HEK293 (cell line): ENCODE data around the gene CST9.

ENCODE experiments used
- CTCF ChIA-PET: fragments of 350-600 bp; formaldehyde crosslinking; extraction: SDS; loops from one replicate; lab custom pipeline; 2021; ENCODE audit warnings: antibody characterized with exemption; lab: Yijun Ruan, JAX
- POLR2A ChIA-PET: fragments of 300-600 bp; formaldehyde crosslinking; extraction: SDS; loops from one replicate; lab custom pipeline; 2020; ENCODE audit warnings: antibody characterized with exemption, inconsistent platforms; lab: Yijun Ruan, JAX
- H3K27ac ChIP-seq: fragments of 200-500 bp; sonication (Bioruptor generic); 2 replicates; pipeline ENCODE4 v1.5.1; 2014; ENCODE audit warnings: low read depth, low read length, control low read depth, inconsistent platforms; ENCODE audit errors: extremely low read depth
- H3K36me3 ChIP-seq, 2 experiments: fragments of 200-500 bp in 1 of 2; sonication (Bioruptor generic) in 1 of 2; 1 replicate in 1 of 2; 2 replicates in 1 of 2; pipeline ENCODE4 v1.5.1; 2014 to 2017; ENCODE audit warnings: inconsistent platforms in 2 of 2, low read length in 2 of 2; ENCODE audit not compliant: control insufficient read depth in 2 of 2, insufficient read depth in 1 of 2
- H3K4me1 ChIP-seq: fragments of 200-500 bp; sonication (Bioruptor generic); 2 replicates; pipeline ENCODE4 v1.5.1; 2014; ENCODE audit warnings: mild to moderate bottlenecking, low read length, inconsistent platforms; ENCODE audit not compliant: control insufficient read depth, insufficient read depth
- H3K4me3 ChIP-seq: 2 replicates; pipeline ENCODE4 v1.5.1; 2011; ENCODE audit warnings: low read depth, mild to moderate bottlenecking, control low read depth, low read length, moderate library complexity
- H3K9me3 ChIP-seq: fragments of 200-500 bp; sonication (Bioruptor generic); 2 replicates; pipeline ENCODE4 v1.5.1; 2014; ENCODE audit warnings: low read depth, low read length, inconsistent platforms; ENCODE audit not compliant: control insufficient read depth, insufficient read depth
- EGR2 ChIP-seq: fragments of 450-650 bp; formaldehyde crosslinking; IDR thresholded peaks from 2 replicates; pipeline ENCODE4 v1.5.1; 2016; ENCODE audit warnings: low read depth, missing biosample characterization, missing genetic modification characterization
- HOXA7 ChIP-seq: sonication (generic); formaldehyde crosslinking; IDR thresholded peaks from 2 replicates; pipeline ENCODE4 v1.8.1; 2022; ENCODE audit warnings: missing genetic modification reagents, borderline replicate concordance
- KLF17 ChIP-seq: fragments of 450-650 bp; formaldehyde crosslinking; IDR thresholded peaks from 2 replicates; pipeline ENCODE4 v1.5.1; 2016; ENCODE audit warnings: missing biosample characterization, missing genetic modification characterization
- ZBTB21 ChIP-seq: fragments of 450-650 bp; formaldehyde crosslinking; IDR thresholded peaks from 2 replicates; pipeline ENCODE4 v1.5.1; 2017; ENCODE audit warnings: missing biosample characterization, missing genetic modification characterization
- ZFP69B ChIP-seq: fragments of 450-650 bp; formaldehyde crosslinking; IDR thresholded peaks from 2 replicates; pipeline ENCODE4 v1.5.1; 2016; ENCODE audit warnings: missing biosample characterization, missing genetic modification characterization
- ZIC2 ChIP-seq: fragments of 450-650 bp; formaldehyde crosslinking; IDR thresholded peaks from 2 replicates; pipeline ENCODE4 v1.5.1; 2016; ENCODE audit warnings: missing biosample characterization, missing genetic modification characterization
- ZNF140 ChIP-seq: fragments of 450-650 bp; formaldehyde crosslinking; IDR thresholded peaks from 2 replicates; pipeline ENCODE4 v1.5.1; 2016; ENCODE audit warnings: missing biosample characterization, missing genetic modification characterization
- ZNF280C ChIP-seq: fragments of 450-650 bp; formaldehyde crosslinking; IDR thresholded peaks from 2 replicates; pipeline ENCODE4 v1.5.1; 2016; ENCODE audit warnings: missing biosample characterization, missing genetic modification characterization
- ZNF416 ChIP-seq: fragments of 450-650 bp; formaldehyde crosslinking; IDR thresholded peaks from 2 replicates; pipeline ENCODE4 v1.5.1; 2016; ENCODE audit warnings: missing biosample characterization, missing genetic modification characterization
- ZNF423 ChIP-seq: fragments of 450-650 bp; formaldehyde crosslinking; IDR thresholded peaks from 2 replicates; pipeline ENCODE4 v1.5.1; 2016; ENCODE audit warnings: missing biosample characterization, missing genetic modification characterization
- ZNF510 ChIP-seq: fragments of 450-650 bp; formaldehyde crosslinking; IDR thresholded peaks from 2 replicates; pipeline ENCODE4 v1.5.1; 2018; ENCODE audit warnings: mild to moderate bottlenecking, missing genetic modification characterization, missing biosample characterization; ENCODE audit not compliant: insufficient replicate concordance
- ZNF561 ChIP-seq: fragments of 450-650 bp; IDR thresholded peaks from 2 replicates; pipeline ENCODE4 v1.5.1; 2018; ENCODE audit warnings: missing biosample characterization, missing genetic modification characterization, borderline replicate concordance
- ZNF658 ChIP-seq: fragments of 450-650 bp; formaldehyde crosslinking; IDR thresholded peaks from 2 replicates; pipeline ENCODE4; 2016; ENCODE audit warnings: missing biosample characterization, missing genetic modification characterization
- ZNF670 ChIP-seq: fragments of 450-650 bp; formaldehyde crosslinking; IDR thresholded peaks from 2 replicates; pipeline ENCODE4 v1.5.1; 2016; ENCODE audit warnings: missing biosample characterization, missing genetic modification characterization, low read depth
- ZNF707 ChIP-seq: fragments of 450-650 bp; formaldehyde crosslinking; IDR thresholded peaks from 2 replicates; pipeline ENCODE4 v1.5.1; 2016; ENCODE audit warnings: missing biosample characterization, missing genetic modification characterization
- ZNF776 ChIP-seq: fragments of 450-650 bp; formaldehyde crosslinking; IDR thresholded peaks from 2 replicates; pipeline ENCODE4 v1.5.0; 2017; ENCODE audit warnings: missing biosample characterization, missing genetic modification characterization, borderline replicate concordance
- ZNF791 ChIP-seq: fragments of 450-650 bp; formaldehyde crosslinking; IDR thresholded peaks from 2 replicates; pipeline ENCODE4 v1.5.1; 2016; ENCODE audit warnings: missing biosample characterization, missing genetic modification characterization
- TF ChIP-seq, protein P1 (sequence below): fragments of 450-650 bp; formaldehyde crosslinking; IDR thresholded peaks from 2 replicates; pipeline ENCODE4 v1.5.1; 2016; ENCODE audit warnings: missing biosample characterization, missing genetic modification characterization
- TF ChIP-seq, protein P2 (sequence below): fragments of 450-650 bp; formaldehyde crosslinking; IDR thresholded peaks from 2 replicates; pipeline ENCODE4 v1.5.1; 2016; ENCODE audit warnings: missing biosample characterization, missing genetic modification characterization

Gene CST9

DNA sequence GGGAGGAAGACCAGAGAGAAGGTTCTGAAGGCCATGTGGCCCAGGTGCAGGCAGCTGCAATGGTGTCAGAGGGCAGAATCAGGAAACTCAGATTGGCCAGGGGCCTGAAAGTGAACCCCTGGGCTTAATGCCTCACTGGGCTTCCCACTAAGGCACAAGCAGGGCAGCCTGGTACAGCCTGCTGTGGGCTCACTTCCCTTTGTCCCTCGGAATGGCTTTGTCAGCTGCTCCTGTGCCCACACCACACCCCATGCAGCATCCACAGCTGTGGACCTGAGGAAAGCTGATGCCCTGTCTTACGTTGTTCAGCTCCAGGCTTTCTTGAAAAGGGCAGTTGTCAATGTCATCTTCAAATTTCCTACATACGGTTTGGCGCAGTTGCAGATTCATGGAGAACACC, 2.4 kb downstream of the CST9 start:
- CTCF ChIA-PET = interaction anchor here (0.6 to 9.3 kb wide), 2 partner anchors 160 to 184 kb away, joined by 3 to 84 read pairs; no protein-coding TSS in a partner anchor
- Histone ChIP-seq H3K4me3 (no peak overlapping the region), H3K9me3 (no peaks in the 10 kb centered on the region), H3K4me1 (no peaks in the 10 kb centered on the region), H3K36me3 (no peaks in the 10 kb centered on the region), H3K27ac (no peak overlapping the region)
- POLR2A ChIA-PET = no interaction called here
- no peak for TF ChIP-seq HOXA7
- no peak for TF ChIP-seq ZNF416
- no peak for TF ChIP-seq ZBTB21 (tag by site-specific recombination)
- TF ChIP-seq ZNF658 (tag by site-specific recombination) = no peak
- no peak for TF ChIP-seq ZNF140 (tag by site-specific recombination)
- no peak for TF ChIP-seq ZNF670 (tag by site-specific recombination)
- TF ChIP-seq ZNF423 = no peak
- TF ChIP-seq ZNF510 (tag by site-specific recombination) = no peak
- TF ChIP-seq ZNF791 (tag by site-specific recombination) = no peak
- TF ChIP-seq, protein P1, sequence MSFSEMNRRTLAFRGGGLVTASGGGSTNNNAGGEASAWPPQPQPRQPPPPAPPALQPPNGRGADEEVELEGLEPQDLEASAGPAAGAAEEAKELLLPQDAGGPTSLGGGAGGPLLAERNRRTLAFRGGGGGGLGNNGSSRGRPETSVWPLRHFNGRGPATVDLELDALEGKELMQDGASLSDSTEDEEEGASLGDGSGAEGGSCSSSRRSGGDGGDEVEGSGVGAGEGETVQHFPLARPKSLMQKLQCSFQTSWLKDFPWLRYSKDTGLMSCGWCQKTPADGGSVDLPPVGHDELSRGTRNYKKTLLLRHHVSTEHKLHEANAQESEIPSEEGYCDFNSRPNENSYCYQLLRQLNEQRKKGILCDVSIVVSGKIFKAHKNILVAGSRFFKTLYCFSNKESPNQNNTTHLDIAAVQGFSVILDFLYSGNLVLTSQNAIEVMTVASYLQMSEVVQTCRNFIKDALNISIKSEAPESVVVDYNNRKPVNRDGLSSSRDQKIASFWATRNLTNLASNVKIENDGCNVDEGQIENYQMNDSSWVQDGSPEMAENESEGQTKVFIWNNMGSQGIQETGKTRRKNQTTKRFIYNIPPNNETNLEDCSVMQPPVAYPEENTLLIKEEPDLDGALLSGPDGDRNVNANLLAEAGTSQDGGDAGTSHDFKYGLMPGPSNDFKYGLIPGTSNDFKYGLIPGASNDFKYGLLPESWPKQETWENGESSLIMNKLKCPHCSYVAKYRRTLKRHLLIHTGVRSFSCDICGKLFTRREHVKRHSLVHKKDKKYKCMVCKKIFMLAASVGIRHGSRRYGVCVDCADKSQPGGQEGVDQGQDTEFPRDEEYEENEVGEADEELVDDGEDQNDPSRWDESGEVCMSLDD = no peak
- TF ChIP-seq EGR2 = no peak
- no peak for TF ChIP-seq ZNF280C (tag by site-specific recombination)
- no peak for TF ChIP-seq KLF17 (tag by site-specific recombination)
- no peak for TF ChIP-seq ZIC2
- TF ChIP-seq ZNF707 (tag by site-specific recombination) = no peak

DNA sequence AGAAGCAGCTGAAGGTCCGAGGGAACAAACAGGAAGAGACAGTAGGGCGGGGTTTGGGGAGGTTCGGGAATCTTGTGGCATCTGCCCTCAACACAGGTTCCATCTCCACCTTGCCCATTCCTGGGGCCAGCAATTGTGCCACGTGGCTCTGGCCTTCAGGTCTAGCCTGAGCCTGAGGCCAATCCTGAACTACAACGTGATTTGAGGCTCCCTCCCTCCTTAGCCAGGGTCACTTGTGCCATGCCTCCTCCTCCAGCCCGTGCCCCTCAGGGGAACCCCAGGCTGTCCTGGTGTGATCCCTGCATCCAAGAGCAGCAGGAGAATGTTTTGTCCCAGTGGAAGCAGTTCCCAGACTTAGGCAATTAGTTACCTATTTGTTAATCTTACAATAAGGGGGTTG, 3.0 kb downstream of the CST9 start:
- no peak overlapping the region for H3K27ac ChIP-seq
- no peaks in the 10 kb centered on the region for H3K9me3 ChIP-seq
- no peaks in the 10 kb centered on the region for H3K4me1 ChIP-seq
- H3K36me3 ChIP-seq = no peaks in the 10 kb centered on the region
- no peak overlapping the region for H3K4me3 ChIP-seq
- POLR2A ChIA-PET = no interaction called here
- CTCF ChIA-PET = interaction anchor here (0.7 to 9.3 kb wide), 3 partner anchors 156 to 185 kb away, joined by 4 to 84 read pairs (median 4); no protein-coding TSS in a partner anchor
- no peak for TF ChIP-seq ZNF561
- TF ChIP-seq ZBTB21 (tag by site-specific recombination) = no peak
- no peak for TF ChIP-seq ZNF776 (tag by site-specific recombination)
- no peak for TF ChIP-seq ZFP69B (tag by site-specific recombination)
- TF ChIP-seq, all 188 proteins: peak for 0

GRCh38 chr20:23602241-23602640, 3.5 kb downstream of the CST9 start:
- CTCF ChIA-PET = interaction anchor here (0.6 to 9.3 kb wide), 4 partner anchors 155 to 184 kb away, joined by 3 to 84 read pairs (median 4); no protein-coding TSS in a partner anchor
- Histone ChIP-seq H3K9me3 (no peaks in the 10 kb centered on the region), H3K4me3 (no peak overlapping the region), H3K4me1 (no peaks in the 10 kb centered on the region), H3K27ac (no peak overlapping the region), H3K36me3 (no peaks in the 10 kb centered on the region)
- POLR2A ChIA-PET = no interaction called here
- TF ChIP-seq, protein P2, sequence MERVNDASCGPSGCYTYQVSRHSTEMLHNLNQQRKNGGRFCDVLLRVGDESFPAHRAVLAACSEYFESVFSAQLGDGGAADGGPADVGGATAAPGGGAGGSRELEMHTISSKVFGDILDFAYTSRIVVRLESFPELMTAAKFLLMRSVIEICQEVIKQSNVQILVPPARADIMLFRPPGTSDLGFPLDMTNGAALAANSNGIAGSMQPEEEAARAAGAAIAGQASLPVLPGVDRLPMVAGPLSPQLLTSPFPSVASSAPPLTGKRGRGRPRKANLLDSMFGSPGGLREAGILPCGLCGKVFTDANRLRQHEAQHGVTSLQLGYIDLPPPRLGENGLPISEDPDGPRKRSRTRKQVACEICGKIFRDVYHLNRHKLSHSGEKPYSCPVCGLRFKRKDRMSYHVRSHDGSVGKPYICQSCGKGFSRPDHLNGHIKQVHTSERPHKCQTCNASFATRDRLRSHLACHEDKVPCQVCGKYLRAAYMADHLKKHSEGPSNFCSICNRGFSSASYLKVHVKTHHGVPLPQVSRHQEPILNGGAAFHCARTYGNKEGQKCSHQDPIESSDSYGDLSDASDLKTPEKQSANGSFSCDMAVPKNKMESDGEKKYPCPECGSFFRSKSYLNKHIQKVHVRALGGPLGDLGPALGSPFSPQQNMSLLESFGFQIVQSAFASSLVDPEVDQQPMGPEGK = no peak
